ENCODE results near the gene PEG3. TPM values are rescaled to one million over a fixed set of nuclear protein-coding genes. Genes with fewer than 3 reads are reported as not detected.

The PEG3 gene
- total and polyA plus RNA-seq, 2 experiments from 2014 or later: not detected

- no peak for DNase-seq (ENCODE audit: low spot score)
- H2AFZ ChIP-seq: no peak overlapping the region
- Mint-ChIP-seq H3K27ac (no peak overlapping the region), H3K4me3 (no peak overlapping the region), H3K9me3 (peaks cover 71% of the 10 kb centered on the region), H3K27me3 (ENCODE audit: insufficient read depth, low read depth, poor library complexity) (peaks cover 8% of the 10 kb centered on the region), H3K4me1 (no peaks in the 10 kb centered on the region), H3K36me3 (ENCODE audit: low read depth) (peaks cover 54% of the 10 kb centered on the region)
- ATAC-seq: no peak
- no peaks in the 10 kb centered on the region for H3K27me3 ChIP-seq (ENCODE audit: insufficient read depth)
- no peaks in the 10 kb centered on the region for H3K4me1 ChIP-seq (ENCODE audit: insufficient read depth)
- H3F3A ChIP-seq (replicated peaks; ENCODE audit: low read depth): no peaks in the 10 kb centered on the region
- no peaks in the 10 kb centered on the region for H3K79me2 ChIP-seq (replicated peaks; ENCODE audit: insufficient read depth)
- H3K36me3 ChIP-seq (ENCODE audit: insufficient read depth): 0 out of 2 replicates have a peak, but pooled peaks cover 3% of the 10 kb centered on the region
- H4K20me1 ChIP-seq (replicated peaks; ENCODE audit: insufficient read depth): no peaks in the 10 kb centered on the region
- no peak overlapping the region for H3K4me3 ChIP-seq
- H3K4me2 ChIP-seq: no peak overlapping the region
- H3K27ac ChIP-seq (ENCODE audit: low read depth): no peak overlapping the region
- H3K9me2 ChIP-seq (ENCODE audit: insufficient read depth): no peaks in the 10 kb centered on the region
- no peak for TF ChIP-seq STAT1 (IDR thresholded peaks at IDR 0.05; ENCODE audit: unreplicated experiment)
- no peak for TF ChIP-seq ZNF331 (CRISPR knock-in tag; IDR thresholded peaks at IDR 0.05; ENCODE audit: low read depth)
- no peak for TF ChIP-seq EZH2 (IDR thresholded peaks at IDR 0.05; ENCODE audit: low read depth, unreplicated experiment)
- TF ChIP-seq POLR2AphosphoS5 (IDR thresholded peaks at IDR 0.05; ENCODE audit: low read depth): no peak
- no peak for TF ChIP-seq CTCF (conservative IDR thresholded peaks at IDR 0.05; ENCODE audit: low read depth in 2 of 2)
- TF ChIP-seq NANOG (IDR thresholded peaks at IDR 0.05; ENCODE audit: borderline replicate concordance): no peak
- TF ChIP-seq EZH2phosphoT487 (IDR thresholded peaks at IDR 0.05; ENCODE audit: unreplicated experiment): no peak
- TF ChIP-seq, protein P1, sequence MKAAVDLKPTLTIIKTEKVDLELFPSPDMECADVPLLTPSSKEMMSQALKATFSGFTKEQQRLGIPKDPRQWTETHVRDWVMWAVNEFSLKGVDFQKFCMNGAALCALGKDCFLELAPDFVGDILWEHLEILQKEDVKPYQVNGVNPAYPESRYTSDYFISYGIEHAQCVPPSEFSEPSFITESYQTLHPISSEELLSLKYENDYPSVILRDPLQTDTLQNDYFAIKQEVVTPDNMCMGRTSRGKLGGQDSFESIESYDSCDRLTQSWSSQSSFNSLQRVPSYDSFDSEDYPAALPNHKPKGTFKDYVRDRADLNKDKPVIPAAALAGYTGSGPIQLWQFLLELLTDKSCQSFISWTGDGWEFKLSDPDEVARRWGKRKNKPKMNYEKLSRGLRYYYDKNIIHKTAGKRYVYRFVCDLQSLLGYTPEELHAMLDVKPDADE (IDR thresholded peaks at IDR 0.05): no peak
- no peak for TF ChIP-seq ZNF114 (CRISPR knock-in tag; IDR thresholded peaks at IDR 0.05)
- TF ChIP-seq, protein P2, sequence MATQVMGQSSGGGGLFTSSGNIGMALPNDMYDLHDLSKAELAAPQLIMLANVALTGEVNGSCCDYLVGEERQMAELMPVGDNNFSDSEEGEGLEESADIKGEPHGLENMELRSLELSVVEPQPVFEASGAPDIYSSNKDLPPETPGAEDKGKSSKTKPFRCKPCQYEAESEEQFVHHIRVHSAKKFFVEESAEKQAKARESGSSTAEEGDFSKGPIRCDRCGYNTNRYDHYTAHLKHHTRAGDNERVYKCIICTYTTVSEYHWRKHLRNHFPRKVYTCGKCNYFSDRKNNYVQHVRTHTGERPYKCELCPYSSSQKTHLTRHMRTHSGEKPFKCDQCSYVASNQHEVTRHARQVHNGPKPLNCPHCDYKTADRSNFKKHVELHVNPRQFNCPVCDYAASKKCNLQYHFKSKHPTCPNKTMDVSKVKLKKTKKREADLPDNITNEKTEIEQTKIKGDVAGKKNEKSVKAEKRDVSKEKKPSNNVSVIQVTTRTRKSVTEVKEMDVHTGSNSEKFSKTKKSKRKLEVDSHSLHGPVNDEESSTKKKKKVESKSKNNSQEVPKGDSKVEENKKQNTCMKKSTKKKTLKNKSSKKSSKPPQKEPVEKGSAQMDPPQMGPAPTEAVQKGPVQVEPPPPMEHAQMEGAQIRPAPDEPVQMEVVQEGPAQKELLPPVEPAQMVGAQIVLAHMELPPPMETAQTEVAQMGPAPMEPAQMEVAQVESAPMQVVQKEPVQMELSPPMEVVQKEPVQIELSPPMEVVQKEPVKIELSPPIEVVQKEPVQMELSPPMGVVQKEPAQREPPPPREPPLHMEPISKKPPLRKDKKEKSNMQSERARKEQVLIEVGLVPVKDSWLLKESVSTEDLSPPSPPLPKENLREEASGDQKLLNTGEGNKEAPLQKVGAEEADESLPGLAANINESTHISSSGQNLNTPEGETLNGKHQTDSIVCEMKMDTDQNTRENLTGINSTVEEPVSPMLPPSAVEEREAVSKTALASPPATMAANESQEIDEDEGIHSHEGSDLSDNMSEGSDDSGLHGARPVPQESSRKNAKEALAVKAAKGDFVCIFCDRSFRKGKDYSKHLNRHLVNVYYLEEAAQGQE (IDR thresholded peaks at IDR 0.05; ENCODE audit: unreplicated experiment): no peak
- no peak for TF ChIP-seq JUNB (IDR thresholded peaks at IDR 0.05; ENCODE audit: unreplicated experiment)
- TF ChIP-seq ZNF462 (CRISPR knock-in tag; IDR thresholded peaks at IDR 0.05): no peak
- TF ChIP-seq CREB1 (CRISPR knock-in tag; IDR thresholded peaks at IDR 0.05; ENCODE audit: low read depth): no peak
These were observed 1.4 kb downstream of the PEG3 start for GRCh38 chr19:56838909-56839651.
